ENCODE data around the gene CACNA1G. TPM values are rescaled to one million over a fixed set of nuclear protein-coding genes. Genes with fewer than 3 reads are reported as not detected.

CACNA1G gene
- total and polyA plus RNA-seq, 3 donors from 2014 or later: 1.3 to 1.7 (median 1.7) TPM

DNA sequence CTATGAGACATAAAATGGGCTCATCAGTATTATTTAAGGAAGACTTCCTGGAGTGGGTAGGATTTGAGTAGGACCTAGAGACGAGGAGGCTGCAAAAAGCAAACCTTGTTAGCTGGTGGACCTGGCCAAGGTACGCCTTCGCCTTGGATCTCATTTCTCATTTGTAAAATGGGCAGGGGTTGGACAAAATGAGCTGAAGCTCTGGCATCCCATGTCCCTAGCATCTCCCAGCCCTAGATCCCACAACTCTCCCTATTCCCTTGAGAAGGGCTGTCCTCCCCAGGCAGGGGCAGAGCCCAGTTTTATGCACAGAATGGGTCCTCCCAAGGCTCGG is 13.8 kb upstream of the CACNA1G start:
- WGBS, 2 donors: 36 to 63% methylated on average over 3 to 4 of the region's 4 CpGs
- H3K27ac ChIP-seq: peak overlapping the region in 1 of 2 donors; percentile 81
- H3K4me1 ChIP-seq: peaks cover 20% of the 10 kb centered on the region
- intact Hi-C loops (cut with DNase I; ENCODE audit: low total_unique reads): loop anchor here (5.0 kb wide), 1 partner anchor 151 kb away; no protein-coding TSS in a partner anchor
- no peaks in the 10 kb centered on the region for H3K9me3 ChIP-seq
- no peaks in the 10 kb centered on the region for H3K36me3 ChIP-seq (ENCODE audit: low read depth, missing control alignments)
- DNase-seq: no peak
- H3K4me3 ChIP-seq: peak overlapping the region; percentile 61 to 79
- H3K27me3 ChIP-seq: no peaks in the 10 kb centered on the region
- TF ChIP-seq CTCF (IDR thresholded peaks at IDR 0.05) (no peak), POLR2A (IDR thresholded peaks at IDR 0.05) (no peak)

GRCh38 chr17:50547035-50547735 is 13.3 kb upstream of the CACNA1G start, which contains the start of gene SPATA20:
SPATA20 (plus strand) TSS chr17:50547174; CDS start chr17:50547209, 35 bp downstream.
- intact Hi-C loops (cut with DNase I; ENCODE audit: low total_unique reads): loop anchor here (5.0 kb wide), 1 partner anchor 150 kb away; no protein-coding TSS in a partner anchor
- Histone ChIP-seq H3K36me3 (ENCODE audit: low read depth, missing control alignments) (no peaks in the 10 kb centered on the region), H3K4me3 (peak within 1 kb of the TSS; percentile 61 to 79), H3K4me1 (peaks cover 19% of the 10 kb centered on the region), H3K9me3 (no peaks in the 10 kb centered on the region), H3K27ac (peak within 1 kb of the TSS; percentile 74 to 81), H3K27me3 (no peaks in the 10 kb centered on the region)
- peak; percentile 96 for DNase-seq
- WGBS, 2 donors: 2 to 3% methylated on average over 13 to 42 of the region's 42 CpGs
- TF ChIP-seq POLR2A (IDR thresholded peaks at IDR 0.05) (peak; percentile 71), CTCF (IDR thresholded peaks at IDR 0.05) (peak; percentile 96 to 99 (median 98))

DNA sequence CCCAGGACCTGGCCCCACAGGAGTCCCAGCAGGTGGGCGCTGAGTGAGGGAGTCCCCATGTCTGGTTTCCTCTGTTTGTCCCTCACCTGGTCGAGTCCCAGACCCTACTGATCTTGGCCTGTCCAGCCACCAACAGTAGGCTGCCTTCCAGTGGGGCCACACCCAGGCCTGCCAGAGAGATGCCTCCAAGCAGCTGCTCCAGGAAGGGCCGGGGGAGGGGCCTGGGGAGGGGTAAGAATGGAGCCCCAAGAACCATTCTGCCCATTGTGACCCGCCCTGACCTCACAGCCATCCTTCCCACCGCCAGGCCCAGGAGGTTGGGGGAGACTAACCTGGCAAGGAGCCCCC is 12.8 kb upstream of the CACNA1G start:
- no peaks in the 10 kb centered on the region for H3K36me3 ChIP-seq (ENCODE audit: low read depth, missing control alignments)
- H3K9me3 ChIP-seq: no peaks in the 10 kb centered on the region
- WGBS, 2 donors: 67 to 71% methylated on average over 1 to 5 of the region's 5 CpGs
- DNase-seq: no peak
- intact Hi-C loops (cut with DNase I; ENCODE audit: low total_unique reads): loop anchor here (5.0 kb wide), 1 partner anchor 150 kb away; no protein-coding TSS in a partner anchor
- peaks cover 14% of the 10 kb centered on the region for H3K4me1 ChIP-seq
- TF ChIP-seq POLR2A (IDR thresholded peaks at IDR 0.05): no peak
- no peak for TF ChIP-seq CTCF (IDR thresholded peaks at IDR 0.05)
- H3K27ac ChIP-seq: peak overlapping the region; percentile 74 to 81
- no peaks in the 10 kb centered on the region for H3K27me3 ChIP-seq
- H3K4me3 ChIP-seq: peak overlapping the region; percentile 61 to 79

DNA sequence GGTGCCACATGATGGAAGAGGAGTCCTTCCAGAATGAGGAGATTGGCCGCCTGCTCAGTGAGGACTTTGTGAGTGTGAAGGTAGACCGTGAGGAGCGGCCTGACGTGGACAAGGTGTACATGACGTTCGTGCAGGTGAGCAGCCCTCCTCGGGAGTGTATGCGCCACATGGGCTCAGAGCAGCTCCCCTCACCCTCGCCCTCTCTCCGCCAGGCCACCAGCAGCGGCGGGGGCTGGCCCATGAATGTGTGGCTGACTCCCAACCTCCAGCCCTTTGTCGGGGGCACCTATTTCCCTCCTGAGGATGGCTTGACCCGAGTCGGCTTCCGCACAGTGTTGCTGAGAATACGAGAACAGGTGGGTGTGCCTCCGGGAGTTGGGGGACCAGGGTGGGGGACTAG is 11.7 kb upstream of the CACNA1G start:
- Histone ChIP-seq H3K27me3 (no peaks in the 10 kb centered on the region), H3K27ac (no peak overlapping the region), H3K4me1 (peaks cover 13% of the 10 kb centered on the region), H3K4me3 (no peak overlapping the region), H3K9me3 (no peaks in the 10 kb centered on the region), H3K36me3 (ENCODE audit: low read depth, missing control alignments) (no peaks in the 10 kb centered on the region)
- intact Hi-C loops (cut with DNase I; ENCODE audit: low total_unique reads): loop anchor here (5.0 kb wide), 1 partner anchor 148 kb away; no protein-coding TSS in a partner anchor
- DNase-seq: no peak
- 82 to 89% methylated on average over 16 to 18 of the region's 18 CpGs for WGBS, 2 donors
- no peak for TF ChIP-seq POLR2A (IDR thresholded peaks at IDR 0.05)
- no peak for TF ChIP-seq CTCF (IDR thresholded peaks at IDR 0.05)

All from testis (tissue), 3 donors.